H1 (cell line): ENCODE data around the gene PPARD. TPM values are rescaled to one million over a fixed set of nuclear protein-coding genes. Genes with fewer than 3 reads are reported as not detected.

ENCODE experiments used
- CTCF ChIA-PET: fragments of 300-600 bp; sonication (Branson Sonifier 250); formaldehyde crosslinking; loops from one replicate; lab custom pipeline; 2021; ENCODE audit not compliant: partially characterized antibody; lab: Charles Lee
- POLR2A ChIA-PET: fragments of 300-600 bp; sonication (Branson Sonifier 250); formaldehyde crosslinking; loops from one replicate; lab custom pipeline; 2021; ENCODE audit warnings: inconsistent platforms; ENCODE audit not compliant: partially characterized antibody; lab: Charles Lee
- DNase-seq, 2 experiments: peaks; one replicate each; pipeline versions ENCODE4 v3.0.0 to v3.0.0-alpha.2; 2010 to 2022; ENCODE audit warnings: low spot score in 2 of 2, low read depth in 1 of 2, mixed read lengths in 1 of 2
- FAIRE-seq: peaks from 2 replicates; lab custom pipeline; 2011; peaks lifted over from hg19 to GRCh38; lab: Jason Lieb, UNC
- H2AFZ ChIP-seq: 2 replicates; pipeline ENCODE4 v1.8.1; 2012; ENCODE audit warnings: low read length, inconsistent platforms
- H2AK5ac ChIP-seq: 2 replicates; pipeline ENCODE4 v1.6.1; 2013; ENCODE audit warnings: low read depth, low read length
- H2BK120ac ChIP-seq: replicated peaks from 2 replicates; pipeline ENCODE3; 2013; ENCODE audit warnings: low read depth, low read length, inconsistent platforms
- H2BK12ac ChIP-seq: 2 replicates; pipeline ENCODE4 v1.6.1; 2013; ENCODE audit warnings: low read depth, low read length
- H2BK15ac ChIP-seq: 2 replicates; pipeline ENCODE4 v1.6.1; 2013; ENCODE audit warnings: low read length
- H2BK20ac ChIP-seq: 2 replicates; pipeline ENCODE4 v1.6.1; 2013; ENCODE audit warnings: low read length
- H2BK5ac ChIP-seq: 2 replicates; pipeline ENCODE4 v1.6.1; 2013; ENCODE audit warnings: low read depth, low read length
- H3K14ac ChIP-seq: 2 replicates; pipeline ENCODE4 v1.6.1; 2013; ENCODE audit warnings: inconsistent platforms; ENCODE audit not compliant: insufficient read length
- H3K18ac ChIP-seq: 2 replicates; pipeline ENCODE4 v1.6.1; 2013; ENCODE audit warnings: low read length; ENCODE audit errors: extremely low read depth
- H3K23ac ChIP-seq: 2 replicates; pipeline ENCODE4 v1.6.1; 2013; ENCODE audit warnings: inconsistent platforms; ENCODE audit not compliant: insufficient read length
- H3K23me2 ChIP-seq: 2 replicates; pipeline ENCODE4 v1.6.1; 2013; ENCODE audit warnings: low read depth, low read length
- H3K27ac ChIP-seq: 2 replicates; pipeline ENCODE4 v1.6.1; 2011; ENCODE audit warnings: low read depth, low read length, inconsistent platforms
- H3K27me3 ChIP-seq, 4 experiments: replicated peaks in 1 of 4; 1 replicate in 1 of 4; 2 replicates in 3 of 4; pipeline versions ENCODE4 v1.6.1 to v1.8.1; 2011 to 2013; ENCODE audit warnings: low read length in 3 of 4, mild to moderate bottlenecking in 3 of 4, inconsistent platforms in 2 of 4, mixed read lengths in 2 of 4, moderate library complexity in 1 of 4; ENCODE audit not compliant: control insufficient read depth in 3 of 4, insufficient read depth in 3 of 4; ENCODE audit errors: extremely low read depth in 1 of 4
- H3K36me3 ChIP-seq, 4 experiments: 2 replicates each; pipeline versions ENCODE4 v1.6.1 to v1.8.1; 2011 to 2013; ENCODE audit warnings: mild to moderate bottlenecking in 4 of 4, low read length in 3 of 4, moderate library complexity in 2 of 4, control low read depth in 1 of 4, inconsistent platforms in 1 of 4; ENCODE audit not compliant: insufficient read depth in 4 of 4, control insufficient read depth in 2 of 4
- H3K4ac ChIP-seq: replicated peaks from 2 replicates; pipeline ENCODE3; 2013; ENCODE audit warnings: low read length, low read depth, mixed read lengths, inconsistent platforms; ENCODE audit not compliant: insufficient read length
- H3K4me1 ChIP-seq, 4 experiments: replicated peaks in 1 of 4; 1 replicate in 1 of 4; 2 replicates in 3 of 4; pipeline versions ENCODE4 v1.6.1 to v1.8.1; 2011 to 2013; ENCODE audit warnings: low read length in 3 of 4, inconsistent platforms in 2 of 4, mixed read lengths in 1 of 4; ENCODE audit not compliant: insufficient read depth in 4 of 4, control insufficient read depth in 3 of 4
- H3K4me2 ChIP-seq, 2 experiments: 2 replicates each; pipeline versions ENCODE4 v1.6.1 to v1.8.1; 2011 to 2013; ENCODE audit warnings: low read depth in 2 of 2, low read length in 2 of 2, control low read depth in 1 of 2, inconsistent platforms in 1 of 2, mild to moderate bottlenecking in 1 of 2; ENCODE audit not compliant: insufficient read depth in 1 of 2
- H3K4me3 ChIP-seq, 4 experiments: fragments of 200-600, 300-600 bp in 1 of 4; sonication (generic), shearing (Covaris generic), sonication (Bioruptor Twin) in 1 of 4; 2 replicates each; pipeline versions ENCODE4 v1.5.1 to v1.8.1; 2011 to 2016; ENCODE audit warnings: low read length in 4 of 4, low read depth in 3 of 4, control low read depth in 2 of 4, inconsistent platforms in 2 of 4, mild to moderate bottlenecking in 2 of 4, mixed read lengths in 1 of 4, moderate library complexity in 1 of 4; ENCODE audit not compliant: insufficient read depth in 2 of 4; ENCODE audit errors: extremely low read depth in 1 of 4
- H3K56ac ChIP-seq: replicated peaks from 2 replicates; pipeline ENCODE3; 2013; ENCODE audit warnings: low read depth, mild to moderate bottlenecking, mixed read lengths, low read length, inconsistent platforms; ENCODE audit not compliant: insufficient read length
- H3K79me1 ChIP-seq: 2 replicates; pipeline ENCODE4 v1.6.1; 2013; ENCODE audit warnings: low read depth, low read length, control low read depth
- H3K79me2 ChIP-seq, 2 experiments: 2 replicates each; pipeline versions ENCODE4 v1.6.1 to v1.8.1; 2012 to 2013; ENCODE audit warnings: low read length in 2 of 2, mild to moderate bottlenecking in 2 of 2, inconsistent platforms in 1 of 2; ENCODE audit not compliant: insufficient read depth in 2 of 2, control insufficient read depth in 1 of 2
- H3K9ac ChIP-seq, 4 experiments: replicated peaks in 1 of 4; 1 replicate in 1 of 4; 2 replicates in 3 of 4; pipeline versions ENCODE4 v1.6.1 to v1.8.1; 2011 to 2013; ENCODE audit warnings: low read depth in 3 of 4, low read length in 3 of 4, control low read depth in 2 of 4, mild to moderate bottlenecking in 2 of 4, moderate library complexity in 2 of 4, inconsistent platforms in 1 of 4; ENCODE audit errors: extremely low read depth in 1 of 4
- H3K9me3 ChIP-seq, 2 experiments: 2 replicates each; pipeline versions ENCODE4 v1.6.1 to v1.8.1; 2012 to 2013; ENCODE audit warnings: mild to moderate bottlenecking in 2 of 2, moderate library complexity in 2 of 2, control low read depth in 1 of 2, inconsistent platforms in 1 of 2, low read depth in 1 of 2, low read length in 1 of 2, mixed read lengths in 1 of 2; ENCODE audit not compliant: insufficient read depth in 2 of 2
- H4K20me1 ChIP-seq, 2 experiments: replicated peaks in 1 of 2; 2 replicates each; pipeline versions ENCODE3 to v1.8.1; 2011 to 2013; ENCODE audit warnings: inconsistent platforms in 2 of 2, low read length in 2 of 2, mild to moderate bottlenecking in 1 of 2; ENCODE audit not compliant: insufficient read depth in 2 of 2, control insufficient read depth in 1 of 2
- H4K5ac ChIP-seq: 2 replicates; pipeline ENCODE4 v1.6.1; 2013; ENCODE audit warnings: low read length, low read depth, mixed read lengths, inconsistent platforms; ENCODE audit not compliant: insufficient read length
- H4K8ac ChIP-seq: 2 replicates; pipeline ENCODE4 v1.8.0; 2013; ENCODE audit warnings: mild to moderate bottlenecking, moderate library complexity, low read length, inconsistent platforms; ENCODE audit not compliant: insufficient read depth; ENCODE audit errors: extremely low read depth
- H4K91ac ChIP-seq: replicated peaks from 2 replicates; pipeline ENCODE3; 2013; ENCODE audit warnings: low read length, mixed read lengths, inconsistent platforms; ENCODE audit not compliant: insufficient read length
- CBX5 ChIP-seq: fragments of 300-800, 300-1000 bp; sonication (generic); IDR thresholded peaks from 2 replicates; pipeline ENCODE4 v1.7.1; 2016; ENCODE audit warnings: antibody characterized with exemption, low read length, low read depth
- CBX8 ChIP-seq: fragments of 300-800, 300-1000 bp; sonication (generic); IDR thresholded peaks from 2 replicates; pipeline ENCODE4 v1.7.1; 2016; ENCODE audit warnings: low read depth, low read length, borderline replicate concordance
- CTBP2 ChIP-seq: IDR thresholded peaks from 2 replicates; pipeline ENCODE4 v1.7.0; 2011; ENCODE audit warnings: borderline replicate concordance, mild to moderate bottlenecking, moderate library complexity, mixed read lengths, low read length; ENCODE audit not compliant: insufficient read depth, insufficient read length
- CTCF ChIP-seq, 3 experiments: IDR thresholded peaks; 1 replicate in 2 of 3; 2 replicates in 1 of 3; pipeline versions ENCODE4 v1.5.1 to v1.6.1; 2011; ENCODE audit warnings: low read length in 3 of 3, mild to moderate bottlenecking in 3 of 3, inconsistent platforms in 2 of 3, low read depth in 1 of 3, moderate library complexity in 1 of 3; ENCODE audit not compliant: insufficient read depth in 1 of 3; ENCODE audit errors: control extremely low read depth in 1 of 3
- EZH2 ChIP-seq: fragments of 200-600 bp; sonication (generic); IDR thresholded peaks from 2 replicates; pipeline ENCODE4 v1.7.1; 2012; ENCODE audit warnings: low read depth, mild to moderate bottlenecking, moderate library complexity, low read length, inconsistent platforms; ENCODE audit not compliant: severe bottlenecking
- SP4 ChIP-seq: IDR thresholded peaks from 2 replicates; pipeline ENCODE4 v1.6.1; 2012; ENCODE audit warnings: low read length, inconsistent platforms
- TCF12 ChIP-seq: IDR thresholded peaks from 2 replicates; pipeline ENCODE4 v1.6.1; 2011; ENCODE audit warnings: low read depth, mild to moderate bottlenecking, low read length
- WGBS, 2 experiments: shearing (Covaris generic) in 1 of 2; methylation state at CpG; one replicate each; pipeline versions ENCODE4 v1.1.6 to v1.1.7; 2013 to 2015; ENCODE audit warnings: low lambda C conversion rate in 2 of 2, mixed read lengths in 2 of 2, inconsistent platforms in 1 of 2, low coverage in 1 of 2, missing lambda C conversion rate in 1 of 2; ENCODE audit not compliant: insufficient replicate concordance in 2 of 2, insufficient coverage in 1 of 2, insufficient read length in 1 of 2; ENCODE audit errors: extremely low coverage in 1 of 2, missing lambda C conversion rate in 1 of 2; 5-methylcytosine and 5-hydroxymethylcytosine counted together
- polyA plus RNA-seq, 7 experiments: library from polyadenylated mRNA; depleted of rRNA in 3 of 7; stranded (reverse) in 5 of 7; unstranded in 2 of 7; fragments of >200 nt in 5 of 7; fragments of 200-250 nt in 2 of 7; gene quantifications; 1 replicate in 5 of 7; 2 replicates in 1 of 7; 4 replicates in 1 of 7; pipeline versions ENCODE4 v1.2.1 to v1.2.3, GENCODE V29; 2011 to 2013; ENCODE audit warnings: missing spikeins in 2 of 7, mixed read lengths in 2 of 7
- total RNA-seq: library from RNA; stranded (reverse); fragmentation: NEBNext Ultra II Directional; extraction: Animal tissue kit (Norgen Biotek cat#: 25700); gene quantifications from 2 replicates; pipeline ENCODE4 v1.2.1, GENCODE V29; 2021

Gene PPARD
- total and polyA plus RNA-seq, 2 of the 8 experiments (the other 6 are each of a cell fraction or from before 2014, with no cell fraction given) = 14.6 to 14.9 TPM

DNA sequence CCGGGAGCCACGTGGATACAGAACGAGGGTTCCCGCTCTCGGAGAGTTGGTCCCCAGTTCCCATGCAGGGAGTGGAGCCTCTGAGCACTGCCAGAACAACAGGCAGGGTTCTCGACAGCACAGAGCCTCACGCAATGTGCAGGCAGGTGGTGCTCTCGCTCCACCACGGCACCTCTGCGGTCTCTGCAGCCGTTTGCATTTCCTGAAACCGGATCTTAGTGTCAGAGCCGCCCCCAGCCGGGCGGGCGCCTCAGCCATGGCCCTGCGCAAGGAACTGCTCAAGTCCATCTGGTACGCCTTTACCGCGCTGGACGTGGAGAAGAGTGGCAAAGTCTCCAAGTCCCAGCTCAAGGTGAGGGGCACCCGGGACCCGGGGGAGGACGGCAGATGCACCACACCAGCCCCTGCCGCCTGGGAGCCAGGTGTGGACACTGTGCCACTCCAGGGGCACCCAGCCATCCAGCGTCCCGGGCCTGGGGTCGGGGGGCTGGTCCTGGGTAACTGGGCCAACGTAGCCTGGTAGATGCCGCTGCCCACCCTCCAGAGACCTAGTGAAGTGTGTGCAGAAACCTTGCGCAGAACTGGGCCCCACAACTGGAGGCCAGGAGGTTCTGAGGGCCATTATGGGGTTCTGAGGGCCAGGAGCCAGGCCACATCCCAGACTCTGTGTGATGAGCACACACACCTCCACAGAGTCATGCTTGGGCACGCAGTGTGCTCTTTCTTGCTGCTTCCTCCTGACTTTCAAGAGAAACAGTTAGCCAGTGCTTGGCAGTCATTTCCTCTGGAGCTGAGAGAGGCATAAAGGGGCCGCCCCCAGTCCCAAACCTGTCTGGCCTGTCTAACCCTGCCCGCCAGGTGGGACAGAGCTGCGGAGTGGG, 44.5 kb upstream of the PPARD start, which contains the start of gene DEF6:
Gene DEF6, plus strand, starts transcription at position 218 of the 881 bp plus-strand sequence. Its CDS starts 39 bp downstream, at position 257.
- H3K4me2 ChIP-seq = peak within 1 kb of the TSS; percentile 4 to 65; a peak in 3 of 4 replicates
- no peak within 1 kb of the TSS for H3K23ac ChIP-seq
- no peak within 1 kb of the TSS; the same call in 1 of the 2 replicates for H2AFZ ChIP-seq
- no peaks in the 10 kb centered on the region for H4K20me1 ChIP-seq
- no peaks in the 10 kb centered on the region; the same call in 1 of the 2 replicates for H3K23me2 ChIP-seq
- H3K27me3 ChIP-seq = no peaks in the 10 kb centered on the region
- H2BK15ac ChIP-seq = peak within 1 kb of the TSS; percentile 99
- H3K4me1 ChIP-seq = peaks cover 4 to 14% (median 11%) of the 10 kb centered on the region in 4 experiments
- H4K5ac ChIP-seq = no peak within 1 kb of the TSS
- peaks cover 0 to 2% (median 2%) of the 10 kb centered on the region in 4 experiments; a peak in 2 of 8 replicates for H3K36me3 ChIP-seq
- ChIA-PET POLR2A (interaction anchor here (0.6 to 6.5 kb wide), 9 partner anchors 10 to 176 kb away, joined by 3 to 40 read pairs (median 5); partner anchors contain the start of genes PPARD and RPL10A), CTCF (interaction anchor here (0.7 to 20.6 kb wide), 28 partner anchors 8 to 415 kb away, joined by 3 to 358 read pairs (median 4); partner anchors contain the start of genes FANCE, PPARD and RPL10A)
- H3K27ac ChIP-seq = no peak within 1 kb of the TSS
- peak; percentile 81 for FAIRE-seq
- no peak within 1 kb of the TSS for H2BK120ac ChIP-seq
- H2BK12ac ChIP-seq = peak within 1 kb of the TSS; percentile 76; the same call in 1 of the 2 replicates
- H3K14ac ChIP-seq = no peak within 1 kb of the TSS
- no peaks in the 10 kb centered on the region; the same call in 1 of the 2 replicates for H3K79me1 ChIP-seq
- H3K18ac ChIP-seq = peak within 1 kb of the TSS; percentile 51
- peak; percentile 83 to 85 for DNase-seq
- H3K9me3 ChIP-seq = no peaks in the 10 kb centered on the region
- peak within 1 kb of the TSS in 1 of 4 experiments; percentile 49; a peak in 2 of 8 replicates for H3K4me3 ChIP-seq
- H2BK5ac ChIP-seq = peak within 1 kb of the TSS; percentile 79; the same call in 1 of the 2 replicates
- peak within 1 kb of the TSS; percentile 75; the same call in 1 of the 2 replicates for H4K8ac ChIP-seq
- H4K91ac ChIP-seq = peak within 1 kb of the TSS; percentile 18
- H2BK20ac ChIP-seq = peak within 1 kb of the TSS; percentile 2
- no peaks in the 10 kb centered on the region for H3K79me2 ChIP-seq
- peak within 1 kb of the TSS; percentile 57 for H2AK5ac ChIP-seq
- no peak within 1 kb of the TSS for H3K4ac ChIP-seq
- no peak within 1 kb of the TSS for H3K9ac ChIP-seq
- WGBS, 2 experiments = 41% methylated on average over 32 of the region's 35 CpGs; no CpG with 5 or more reads in 1 of the 2 experiments
- H3K56ac ChIP-seq = no peak within 1 kb of the TSS
- TF ChIP-seq EZH2 (no peak), CTCF (IDR thresholded peaks at IDR 0.05; ENCODE audit: control extremely low read depth in 1 of 3, insufficient read depth in 1 of 3, low read depth in 1 of 3, low read length in 3 of 3) (peak; percentile 95 to 98 (median 97)), SP4 (peak; percentile 82; the same call in 1 of the 2 replicates), CBX5 (no peak), TCF12 (0 out of 2 replicates have a peak, but pooled peaks have one; percentile 10), CTBP2 (no peak), CBX8 (no peak)
